Activated T-cell treated with anti-CD3 and anti-CD28 coated beads, Interleukin-2, amount 50 U/mL, for 72 hours (primary cell): ENCODE results near the gene SYTL1. TPM values are rescaled to one million over a fixed set of nuclear protein-coding genes. Genes with fewer than 3 reads are reported as not detected.
A peak's percentile ranks its signal among the peaks of the same experiment; 100 is the strongest.
"Not testable (repeated sequence)": the region's sequence is repeated elsewhere in the genome, so short reads cannot be mapped to it uniquely, and the experiment has no call there.

Experiments used
- ATAC-seq, 2 donors: fragments of 150-1000 bp; cut with Tn5 transposase; replicated peaks in 1 of 2; 2 replicates each; pipeline ENCODE4 v1.10.0; 2021; ENCODE audit warnings: moderate library complexity in 2 of 2, mild to moderate bottlenecking in 1 of 2
- DNase-seq, 2 donors: peaks; one replicate each; pipeline ENCODE4 v3.0.0; 2021 to 2022; ENCODE audit warnings: mixed read lengths in 1 of 2
- H3K27ac Mint-ChIP-seq: one replicate; pipeline ENCODE4 v1.8.0; 2022; ENCODE audit warnings: mild to moderate bottlenecking, moderate library complexity, mixed read lengths
- H3K27me3 Mint-ChIP-seq: one replicate; pipeline ENCODE4 v1.8.0; 2022; ENCODE audit warnings: low read depth, mixed read lengths
- H3K36me3 Mint-ChIP-seq, 2 donors: one replicate each; pipeline ENCODE4 v1.8.0; 2022; ENCODE audit warnings: mixed read lengths in 2 of 2, mild to moderate bottlenecking in 1 of 2; ENCODE audit not compliant: insufficient read depth in 2 of 2
- H3K4me1 Mint-ChIP-seq: one replicate; pipeline ENCODE4 v1.8.0; 2022; ENCODE audit warnings: low read depth, mixed read lengths
- H3K4me3 Mint-ChIP-seq, 2 donors: one replicate each; pipeline ENCODE4 v1.8.0; 2022; ENCODE audit warnings: mild to moderate bottlenecking in 2 of 2, mixed read lengths in 2 of 2, moderate library complexity in 2 of 2
- H3K9me3 Mint-ChIP-seq, 2 donors: one replicate each; pipeline ENCODE4 v1.8.0; 2022; ENCODE audit warnings: mixed read lengths in 2 of 2
- total RNA-seq, 2 donors: library from RNA; stranded (reverse); gene quantifications; one replicate each; pipeline ENCODE4 v1.2.3, GENCODE V29; 2022

The SYTL1 gene
- total RNA-seq, 2 donors from 2014 or later = 73.1 to 89.9 TPM

GRCh38 chr1:27380766-27381733, 39.2 kb downstream of the SYTL1 start:
- H3K36me3 Mint-ChIP-seq = no peaks in the 10 kb centered on the region
- H3K9me3 Mint-ChIP-seq = no peaks in the 10 kb centered on the region
- H3K4me1 Mint-ChIP-seq = no peaks in the 10 kb centered on the region
- H3K27ac Mint-ChIP-seq = no peak overlapping the region
- DNase-seq (no peak), ATAC-seq (no peak)
- H3K4me3 Mint-ChIP-seq = no peak overlapping the region
- no peaks in the 10 kb centered on the region for H3K27me3 Mint-ChIP-seq

- H3K9me3 Mint-ChIP-seq = no peaks in the 10 kb centered on the region
- no peak for ATAC-seq
- H3K36me3 Mint-ChIP-seq = no peaks in the 10 kb centered on the region
- no peak for DNase-seq
- peaks cover 5% of the 10 kb centered on the region for H3K27me3 Mint-ChIP-seq
- no peak overlapping the region for H3K27ac Mint-ChIP-seq
- no peaks in the 10 kb centered on the region for H3K4me1 Mint-ChIP-seq
- H3K4me3 Mint-ChIP-seq = no peak overlapping the region
These were observed 40.3 kb downstream of the SYTL1 start for GRCh38 chr1:27381969-27382762.

- ATAC-seq = peak; percentile 35 to 47
These were observed 41.3 kb downstream of the SYTL1 start, which contains the start of gene CD164L2 for GRCh38 chr1:27383039-27383605. Gene CD164L2, minus strand, starts transcription at chr1:27383333. Its CDS starts 94 bp downstream, at chr1:27383239.

GRCh38 chr1:27383661-27384060, 41.8 kb downstream of the SYTL1 start:
- no peak for ATAC-seq
- no peak overlapping the region for H3K4me3 Mint-ChIP-seq
- peaks cover 3% of the 10 kb centered on the region for H3K4me1 Mint-ChIP-seq
- H3K36me3 Mint-ChIP-seq = no peaks in the 10 kb centered on the region
- H3K9me3 Mint-ChIP-seq = no peaks in the 10 kb centered on the region
- peaks cover 9% of the 10 kb centered on the region for H3K27me3 Mint-ChIP-seq
- no peak for DNase-seq
- no peak overlapping the region for H3K27ac Mint-ChIP-seq

More at GRCh38 chr1:27383039-27383605, 41.3 kb downstream of the SYTL1 start, which contains the start of gene CD164L2:
- Mint-ChIP-seq H3K36me3 (no peaks in the 10 kb centered on the region), H3K9me3 (no peaks in the 10 kb centered on the region), H3K27me3 (peaks cover 6% of the 10 kb centered on the region), H3K4me1 (no peaks in the 10 kb centered on the region), H3K4me3 (no peak within 1 kb of the TSS), H3K27ac (no peak within 1 kb of the TSS)
- DNase-seq = peak; percentile 37 to 50

- not testable (repeated sequence) for ATAC-seq, H3K9me3 Mint-ChIP-seq, H3K4me3 Mint-ChIP-seq, H3K36me3 Mint-ChIP-seq, DNase-seq, H3K4me1 Mint-ChIP-seq, H3K27ac Mint-ChIP-seq
- peaks cover 10% of the 10 kb centered on the region for H3K27me3 Mint-ChIP-seq
These were observed 43.0 kb downstream of the SYTL1 start for GRCh38 chr1:27384797-27385196.

GRCh38 chr1:27388337-27389005, 46.6 kb downstream of the SYTL1 start:
- peaks cover 23% of the 10 kb centered on the region for H3K4me1 Mint-ChIP-seq

GRCh38 chr1:27391511-27392095, 49.8 kb downstream of the SYTL1 start:
- Mint-ChIP-seq H3K9me3 (no peaks in the 10 kb centered on the region), H3K27ac (no peak overlapping the region), H3K4me3 (peak overlapping the region; percentile 89 to 95), H3K4me1 (peaks cover 34% of the 10 kb centered on the region), H3K27me3 (peaks cover 10% of the 10 kb centered on the region), H3K36me3 (no peaks in the 10 kb centered on the region)
- ATAC-seq (no peak), DNase-seq (peak; percentile 26 to 37)

More at GRCh38 chr1:27388337-27389005, 46.6 kb downstream of the SYTL1 start:
- Mint-ChIP-seq H3K4me3 (no peak overlapping the region), H3K27me3 (peaks cover 10% of the 10 kb centered on the region), H3K27ac (no peak overlapping the region), H3K36me3 (no peaks in the 10 kb centered on the region), H3K9me3 (no peaks in the 10 kb centered on the region)
- peak; percentile 78 to 79 for DNase-seq
- ATAC-seq = no peak

- H3K27me3 Mint-ChIP-seq = peaks cover 5% of the 10 kb centered on the region
- ATAC-seq (peak; percentile 92 to 93), DNase-seq (peak; percentile 95 to 97)
- H3K36me3 Mint-ChIP-seq = no peaks in the 10 kb centered on the region
- H3K4me3 Mint-ChIP-seq = peak within 1 kb of the TSS; percentile 89 to 95
- H3K4me1 Mint-ChIP-seq = peaks cover 34% of the 10 kb centered on the region
- peak within 1 kb of the TSS; percentile 49 for H3K27ac Mint-ChIP-seq
- H3K9me3 Mint-ChIP-seq = no peaks in the 10 kb centered on the region
These were observed 50.4 kb downstream of the SYTL1 start, which contains the start of gene GPR3 for GRCh38 chr1:27392096-27392777. Gene GPR3, plus strand, starts transcription at chr1:27392622. Its CDS starts 1,177 bp downstream, at chr1:27393799.

- H3K27ac Mint-ChIP-seq = no peak overlapping the region
- DNase-seq (peak in 1 of 2 donors; percentile 27), ATAC-seq (no peak)
- no peaks in the 10 kb centered on the region for H3K9me3 Mint-ChIP-seq
- H3K36me3 Mint-ChIP-seq = no peaks in the 10 kb centered on the region
- peaks cover 5% of the 10 kb centered on the region for H3K27me3 Mint-ChIP-seq
- peaks cover 34% of the 10 kb centered on the region for H3K4me1 Mint-ChIP-seq
- peak overlapping the region; percentile 89 to 95 for H3K4me3 Mint-ChIP-seq
These were observed 51.2 kb downstream of the SYTL1 start for GRCh38 chr1:27392778-27393635.

GRCh38 chr1:27393641-27394281, 51.9 kb downstream of the SYTL1 start:
- H3K36me3 Mint-ChIP-seq = no peaks in the 10 kb centered on the region

GRCh38 chr1:27394282-27394658, 52.4 kb downstream of the SYTL1 start:
- no peak overlapping the region for H3K27ac Mint-ChIP-seq
- H3K9me3 Mint-ChIP-seq = no peaks in the 10 kb centered on the region
- ATAC-seq = no peak
- H3K36me3 Mint-ChIP-seq = no peaks in the 10 kb centered on the region
- no peak for DNase-seq
- H3K4me1 Mint-ChIP-seq = peaks cover 29% of the 10 kb centered on the region
- peak overlapping the region; percentile 5 to 11 for H3K4me3 Mint-ChIP-seq
- H3K27me3 Mint-ChIP-seq = no peaks in the 10 kb centered on the region

More at GRCh38 chr1:27393641-27394281, 51.9 kb downstream of the SYTL1 start:
- H3K27me3 Mint-ChIP-seq = peaks cover under 1% of the 10 kb centered on the region
- no peaks in the 10 kb centered on the region for H3K9me3 Mint-ChIP-seq
- H3K4me3 Mint-ChIP-seq = peak overlapping the region; percentile 89 to 95
- H3K4me1 Mint-ChIP-seq = peaks cover 30% of the 10 kb centered on the region
- no peak for ATAC-seq
- DNase-seq = no peak
- no peak overlapping the region for H3K27ac Mint-ChIP-seq
